ENCODE data around the gene CPNE2. TPM values are rescaled to one million over a fixed set of nuclear protein-coding genes. Genes with fewer than 3 reads are reported as not detected.

CPNE2 gene
- total and polyA plus RNA-seq, 4 donors, result 38.1 to 76.3 (median 52.2) TPM

DNA sequence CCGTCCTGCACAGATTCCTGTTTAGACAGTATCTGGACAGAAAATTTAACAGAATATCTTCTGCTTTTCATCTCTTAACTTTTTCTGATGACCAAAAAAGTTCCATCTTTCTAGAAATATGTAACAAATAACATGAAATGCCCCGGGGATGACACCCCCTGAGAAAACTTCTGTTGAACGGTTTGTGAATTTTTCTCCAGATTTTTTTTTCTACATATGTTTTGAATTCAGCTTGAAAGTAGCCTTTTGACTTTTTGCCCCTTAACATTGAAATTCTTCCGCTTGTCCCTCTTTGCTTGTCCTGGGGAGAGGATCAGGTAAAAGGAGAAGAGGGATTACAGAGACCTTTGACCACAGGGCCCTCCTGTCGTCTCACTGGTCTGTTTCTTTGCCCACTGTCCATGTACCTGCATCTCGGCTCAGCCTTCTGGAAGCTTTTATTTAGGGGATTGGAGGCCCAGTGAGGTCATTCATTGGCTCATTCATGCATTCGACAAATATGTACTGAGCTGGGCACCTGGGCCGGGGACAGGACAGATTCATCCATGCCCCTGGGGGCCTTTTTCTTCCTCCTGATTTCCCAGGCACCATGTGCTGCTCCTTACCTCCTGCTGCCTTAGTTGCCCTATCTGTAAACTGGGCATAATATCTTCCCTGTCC lies 19.6 kb upstream of the CPNE2 start:
- 73 to 76% methylated on average over 8 of the region's 8 CpGs for WGBS, 2 donors
- no peak for DNase-seq
- no peaks in the 10 kb centered on the region for H3K4me1 ChIP-seq (ENCODE audit: control insufficient read depth in 5 of 5, insufficient read depth in 5 of 5, low read length in 5 of 5)
- no peaks in the 10 kb centered on the region for H3K9me3 ChIP-seq (ENCODE audit: control insufficient read depth in 4 of 4, insufficient read depth in 3 of 4, low read length in 3 of 4)
- no peak overlapping the region for H3K9ac ChIP-seq (ENCODE audit: insufficient read depth in 1 of 2, low read length in 2 of 2)
- no peak overlapping the region for H3K27ac ChIP-seq (ENCODE audit: low read depth in 1 of 2, low read length in 1 of 2)
- ATAC-seq (ENCODE audit: insufficient read depth, low FRiP score), result no peak
- H3K27me3 ChIP-seq (ENCODE audit: control insufficient read depth in 3 of 3, insufficient read depth in 3 of 3, low read length in 2 of 3), result no peaks in the 10 kb centered on the region
- H3K36me3 ChIP-seq (ENCODE audit: control insufficient read depth in 4 of 4, insufficient read depth in 4 of 4, low read length in 4 of 4), result peaks cover 0 to 26% (median 0%) of the 10 kb centered on the region in 4 donors
- H3K4me3 ChIP-seq, result no peak overlapping the region
- TF ChIP-seq, protein P1, sequence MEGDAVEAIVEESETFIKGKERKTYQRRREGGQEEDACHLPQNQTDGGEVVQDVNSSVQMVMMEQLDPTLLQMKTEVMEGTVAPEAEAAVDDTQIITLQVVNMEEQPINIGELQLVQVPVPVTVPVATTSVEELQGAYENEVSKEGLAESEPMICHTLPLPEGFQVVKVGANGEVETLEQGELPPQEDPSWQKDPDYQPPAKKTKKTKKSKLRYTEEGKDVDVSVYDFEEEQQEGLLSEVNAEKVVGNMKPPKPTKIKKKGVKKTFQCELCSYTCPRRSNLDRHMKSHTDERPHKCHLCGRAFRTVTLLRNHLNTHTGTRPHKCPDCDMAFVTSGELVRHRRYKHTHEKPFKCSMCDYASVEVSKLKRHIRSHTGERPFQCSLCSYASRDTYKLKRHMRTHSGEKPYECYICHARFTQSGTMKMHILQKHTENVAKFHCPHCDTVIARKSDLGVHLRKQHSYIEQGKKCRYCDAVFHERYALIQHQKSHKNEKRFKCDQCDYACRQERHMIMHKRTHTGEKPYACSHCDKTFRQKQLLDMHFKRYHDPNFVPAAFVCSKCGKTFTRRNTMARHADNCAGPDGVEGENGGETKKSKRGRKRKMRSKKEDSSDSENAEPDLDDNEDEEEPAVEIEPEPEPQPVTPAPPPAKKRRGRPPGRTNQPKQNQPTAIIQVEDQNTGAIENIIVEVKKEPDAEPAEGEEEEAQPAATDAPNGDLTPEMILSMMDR (IDR thresholded peaks at IDR 0.05; ENCODE audit: control extremely low read depth, extremely low read depth), result no peak

DNA sequence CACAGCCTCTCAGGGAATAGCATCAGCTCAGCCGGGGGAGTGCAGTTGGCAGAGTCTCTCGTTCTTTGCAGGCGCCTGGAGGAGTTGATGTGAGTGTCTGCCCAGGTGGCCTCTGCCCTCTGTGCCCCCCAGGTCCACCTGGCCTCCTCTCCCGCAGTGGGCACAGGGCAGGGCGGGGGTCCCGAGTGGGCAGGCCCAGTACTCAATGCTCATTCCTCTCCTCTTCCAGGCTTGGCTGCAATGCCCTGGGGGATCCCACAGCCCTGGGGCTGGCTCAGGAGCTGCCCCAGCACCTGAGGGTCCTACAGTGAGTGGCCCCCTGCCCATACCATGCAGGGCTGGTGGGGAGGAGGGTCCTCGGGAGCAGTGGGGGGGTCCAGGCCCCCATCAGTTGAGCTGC lies 14.7 kb upstream of the CPNE2 start:
- 88 to 95% methylated on average over 7 of the region's 7 CpGs for WGBS, 2 donors
- no peak overlapping the region for H3K9ac ChIP-seq (ENCODE audit: insufficient read depth in 1 of 2, low read length in 2 of 2)
- H3K4me3 ChIP-seq, result no peak overlapping the region
- H3K27me3 ChIP-seq (ENCODE audit: control insufficient read depth in 3 of 3, insufficient read depth in 3 of 3, low read length in 2 of 3), result no peaks in the 10 kb centered on the region
- H3K9me3 ChIP-seq (ENCODE audit: control insufficient read depth in 4 of 4, insufficient read depth in 3 of 4, low read length in 3 of 4), result no peaks in the 10 kb centered on the region
- no peak for ATAC-seq (ENCODE audit: insufficient read depth, low FRiP score)
- TF ChIP-seq, protein P1 (IDR thresholded peaks at IDR 0.05; ENCODE audit: control extremely low read depth, extremely low read depth), result no peak
- no peaks in the 10 kb centered on the region for H3K4me1 ChIP-seq (ENCODE audit: control insufficient read depth in 5 of 5, insufficient read depth in 5 of 5, low read length in 5 of 5)
- no peak for DNase-seq
- peaks cover 0 to 40% (median 0%) of the 10 kb centered on the region in 4 donors for H3K36me3 ChIP-seq (ENCODE audit: control insufficient read depth in 4 of 4, insufficient read depth in 4 of 4, low read length in 4 of 4)
- H3K27ac ChIP-seq (ENCODE audit: low read depth in 1 of 2, low read length in 1 of 2), result no peak overlapping the region

DNA sequence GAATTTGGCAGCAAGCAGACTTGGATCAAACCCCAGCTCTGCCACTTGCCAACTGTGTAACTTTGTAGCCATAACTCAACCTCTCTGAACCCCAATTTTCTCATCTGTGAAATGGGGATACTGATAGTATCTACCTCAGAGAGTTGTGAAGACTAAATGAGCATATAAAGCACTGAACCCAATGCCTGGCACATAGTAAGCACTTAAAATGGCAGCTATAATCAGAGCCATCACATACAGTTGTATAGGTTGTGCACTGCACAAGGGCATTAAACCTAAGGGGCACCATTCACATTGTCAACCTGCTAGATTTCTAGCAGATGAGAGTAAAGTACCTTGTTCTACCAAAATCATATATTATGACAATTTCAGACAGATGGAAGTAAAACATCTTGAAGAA lies 10.6 kb upstream of the CPNE2 start:
- ATAC-seq (ENCODE audit: insufficient read depth, low FRiP score), result no peak
- H3K9ac ChIP-seq (ENCODE audit: insufficient read depth in 1 of 2, low read length in 2 of 2), result no peak overlapping the region
- peaks cover 0 to 30% (median 0%) of the 10 kb centered on the region in 4 donors for H3K36me3 ChIP-seq (ENCODE audit: control insufficient read depth in 4 of 4, insufficient read depth in 4 of 4, low read length in 4 of 4)
- H3K27me3 ChIP-seq (ENCODE audit: control insufficient read depth in 3 of 3, insufficient read depth in 3 of 3, low read length in 2 of 3), result no peaks in the 10 kb centered on the region
- no peak overlapping the region for H3K27ac ChIP-seq (ENCODE audit: low read depth in 1 of 2, low read length in 1 of 2)
- no peak for DNase-seq
- TF ChIP-seq, protein P1 (IDR thresholded peaks at IDR 0.05; ENCODE audit: control extremely low read depth, extremely low read depth), result no peak
- H3K4me1 ChIP-seq (ENCODE audit: control insufficient read depth in 5 of 5, insufficient read depth in 5 of 5, low read length in 5 of 5), result peaks cover 0 to 2% (median 0%) of the 10 kb centered on the region in 5 donors
- no peaks in the 10 kb centered on the region for H3K9me3 ChIP-seq (ENCODE audit: control insufficient read depth in 4 of 4, insufficient read depth in 3 of 4, low read length in 3 of 4)
- no peak overlapping the region for H3K4me3 ChIP-seq

DNA sequence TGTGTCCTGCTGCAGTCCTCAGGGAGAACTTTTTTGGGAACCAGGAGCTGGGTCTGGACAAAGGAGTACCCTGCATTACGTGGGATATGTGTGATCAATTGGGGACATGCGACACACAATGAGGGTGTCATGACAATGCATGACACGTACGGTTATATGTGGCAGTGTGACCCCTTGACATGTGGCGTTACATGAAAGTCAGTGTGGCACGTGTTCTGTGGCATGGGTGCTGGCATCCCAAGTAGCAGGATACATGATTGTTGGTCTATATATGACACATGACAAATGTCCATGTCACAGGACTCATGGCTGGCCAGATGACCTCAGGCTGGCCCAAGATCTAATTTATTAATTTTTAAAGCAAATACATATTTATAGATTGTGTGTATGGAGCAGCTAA lies 9.7 kb upstream of the CPNE2 start:
- no peak for ATAC-seq (ENCODE audit: insufficient read depth, low FRiP score)
- no peaks in the 10 kb centered on the region for H3K27me3 ChIP-seq (ENCODE audit: control insufficient read depth in 3 of 3, insufficient read depth in 3 of 3, low read length in 2 of 3)
- WGBS, 2 donors, result 95% methylated on average over 6 of the region's 6 CpGs
- H3K27ac ChIP-seq (ENCODE audit: low read depth in 1 of 2, low read length in 1 of 2), result no peak overlapping the region
- peaks cover 0 to 21% (median 0%) of the 10 kb centered on the region in 4 donors for H3K36me3 ChIP-seq (ENCODE audit: control insufficient read depth in 4 of 4, insufficient read depth in 4 of 4, low read length in 4 of 4)
- peaks cover 0 to 2% (median 0%) of the 10 kb centered on the region in 5 donors for H3K4me1 ChIP-seq (ENCODE audit: control insufficient read depth in 5 of 5, insufficient read depth in 5 of 5, low read length in 5 of 5)
- no peak overlapping the region for H3K4me3 ChIP-seq
- H3K9ac ChIP-seq (ENCODE audit: insufficient read depth in 1 of 2, low read length in 2 of 2), result no peak overlapping the region
- TF ChIP-seq, protein P1 (IDR thresholded peaks at IDR 0.05; ENCODE audit: control extremely low read depth, extremely low read depth), result no peak
- no peak for DNase-seq
- H3K9me3 ChIP-seq (ENCODE audit: control insufficient read depth in 4 of 4, insufficient read depth in 3 of 4, low read length in 3 of 4), result no peaks in the 10 kb centered on the region
